Measurements from ENCODE around the gene GAL3ST2.
"Not testable (repeated sequence)": the region's sequence is repeated elsewhere in the genome, so short reads cannot be mapped to it uniquely, and the experiment has no call there.

GAL3ST2 gene

DNA sequence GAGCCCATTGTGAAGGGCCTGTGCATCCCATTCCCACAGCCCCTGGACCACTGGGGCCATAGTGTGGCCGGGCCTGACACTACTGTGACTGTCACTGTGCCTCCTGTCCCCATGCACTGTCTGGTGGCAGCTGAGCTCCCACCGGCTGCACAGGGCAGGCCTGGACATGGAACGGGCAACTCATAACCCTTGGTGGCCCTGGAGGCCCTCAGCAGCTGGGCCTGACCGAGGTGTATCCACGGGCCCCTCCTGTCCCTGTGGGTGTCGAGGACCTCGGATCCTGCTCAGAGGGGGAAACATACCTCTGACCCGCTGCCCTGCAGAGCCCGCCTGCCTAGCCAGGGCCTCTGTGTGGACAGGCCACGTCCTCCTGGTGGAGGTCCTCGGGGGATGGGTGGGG is 7.8 kb upstream of the GAL3ST2 start:
- no peak for DNase-seq (ENCODE audit: low spot score)

- DNase-seq (ENCODE audit: low spot score), result no peak
Observed at GRCh38 chr2:241769819-241770184, 6.8 kb upstream of the GAL3ST2 start.

DNA sequence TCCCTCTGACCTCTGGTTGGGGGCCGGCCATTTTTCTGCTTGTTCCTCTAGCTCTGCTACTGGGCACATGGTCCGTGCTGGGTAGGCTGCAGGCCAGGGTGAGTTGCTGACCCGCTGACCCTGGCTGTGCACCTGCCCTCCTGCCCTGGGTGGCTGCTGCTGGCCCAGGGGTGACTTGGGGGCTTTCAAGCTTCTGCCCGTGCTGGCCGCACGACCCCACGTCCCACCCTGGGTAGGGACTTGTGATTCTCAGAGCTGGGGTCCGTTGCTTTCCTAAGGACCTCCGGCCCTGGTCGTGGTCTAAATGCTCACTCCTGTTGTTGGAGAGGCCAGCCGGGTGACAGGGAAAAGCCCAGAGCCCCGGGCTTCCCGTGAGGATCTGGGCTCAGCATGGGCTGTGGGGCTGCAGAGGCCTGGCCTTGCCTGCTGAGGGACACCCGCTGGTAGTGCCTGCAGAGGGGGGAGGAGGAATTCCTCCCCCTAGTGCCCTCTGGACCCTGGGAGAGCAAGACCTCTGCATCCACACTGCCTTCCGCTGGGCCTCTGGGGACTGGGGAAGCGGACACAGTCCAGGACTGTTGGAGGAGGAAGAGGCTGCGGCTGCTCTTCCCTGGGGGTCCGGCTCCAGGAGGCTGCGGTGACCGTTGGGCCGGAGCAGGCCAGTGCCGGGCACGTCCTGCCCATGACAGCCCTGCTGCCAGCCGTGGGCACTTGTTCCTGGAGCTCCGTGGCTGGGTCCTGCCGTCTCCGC is 6.3 kb upstream of the GAL3ST2 start:
- DNase-seq (ENCODE audit: low spot score), result no peak

GRCh38 chr2:241770936-241771285 is 5.7 kb upstream of the GAL3ST2 start:
- DNase-seq (ENCODE audit: low spot score), result no peak

DNA sequence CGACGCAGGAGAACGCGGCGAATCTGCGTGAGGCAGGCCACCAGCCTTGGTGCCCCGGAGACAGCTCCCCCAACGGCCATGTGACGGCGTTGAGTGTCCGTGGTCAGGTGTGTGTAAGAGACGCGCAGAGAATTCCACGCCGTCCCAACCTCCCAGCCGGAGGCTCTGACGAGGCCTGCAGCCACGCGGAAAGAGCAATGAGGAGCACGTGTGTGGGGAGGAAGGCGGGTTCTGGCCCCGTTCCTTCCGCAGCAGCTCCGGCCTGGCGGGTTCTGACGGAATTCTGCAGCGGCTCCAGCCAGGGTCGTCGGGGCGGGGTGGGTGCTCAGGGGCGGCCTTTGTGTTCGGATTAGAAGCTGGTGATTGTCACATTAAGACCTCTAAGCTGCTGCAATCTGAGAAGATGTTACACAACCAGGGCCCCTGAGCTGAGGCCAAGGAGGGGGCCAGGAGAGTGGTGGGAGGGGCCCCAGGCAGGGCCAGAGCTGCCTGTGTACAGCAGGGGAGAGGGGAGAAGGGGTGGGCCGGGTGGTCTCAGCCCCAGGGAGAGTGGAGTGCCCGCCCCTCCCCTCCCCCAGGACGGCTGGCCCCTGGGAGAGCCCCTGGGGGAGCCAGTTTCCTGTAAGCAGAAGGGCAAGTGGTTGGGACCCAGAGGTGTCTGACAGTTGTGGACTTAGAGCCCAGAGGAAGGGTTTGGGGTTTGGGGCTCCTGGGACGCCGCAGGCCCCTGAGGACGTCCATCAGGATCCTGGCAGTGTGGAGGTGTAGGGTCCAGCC is 5.1 kb upstream of the GAL3ST2 start:
- DNase-seq (ENCODE audit: low spot score), result no peak

GRCh38 chr2:241772063-241772499 is 4.5 kb upstream of the GAL3ST2 start:
- DNase-seq (ENCODE audit: low spot score), result no peak

GRCh38 chr2:241773511-241774418 is 2.9 kb upstream of the GAL3ST2 start:
- no peak for DNase-seq (ENCODE audit: low spot score)

GRCh38 chr2:241774419-241775222 is 2.0 kb upstream of the GAL3ST2 start:
- no peak for DNase-seq (ENCODE audit: low spot score)

- DNase-seq (ENCODE audit: low spot score), result no peak
Observed at GRCh38 chr2:241775223-241776177, 1.1 kb upstream of the GAL3ST2 start.

DNA sequence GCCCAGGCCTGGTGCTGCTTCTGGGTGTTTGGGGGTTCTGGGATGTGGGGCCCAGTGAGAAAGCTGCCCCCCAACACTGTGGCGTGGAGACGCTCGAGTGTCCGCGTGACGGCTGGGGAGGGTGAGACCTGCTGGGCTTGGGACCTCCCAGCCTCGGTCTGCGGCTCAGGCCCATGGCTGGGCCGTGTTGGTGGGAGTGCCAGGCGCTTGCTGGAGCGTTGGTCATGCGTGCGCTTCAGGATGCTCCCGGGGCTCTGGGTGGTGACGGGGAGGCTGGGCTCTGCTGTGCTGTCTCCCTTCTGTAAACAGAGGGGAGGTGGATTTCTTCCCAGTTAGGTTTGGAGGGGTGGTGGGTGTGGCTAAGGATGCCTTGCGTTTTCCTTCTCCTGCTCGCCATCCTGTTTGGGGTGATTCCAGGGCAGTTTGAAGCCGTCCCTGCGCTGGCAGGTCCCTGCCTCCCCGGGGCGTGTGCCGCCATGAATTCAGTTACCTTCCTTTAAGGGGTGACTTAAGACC is 606 bp downstream of the GAL3ST2 start:
- no peak for DNase-seq (ENCODE audit: low spot score)

GRCh38 chr2:241777686-241778627 is 1.3 kb downstream of the GAL3ST2 start:
- DNase-seq (ENCODE audit: low spot score), result no peak

DNA sequence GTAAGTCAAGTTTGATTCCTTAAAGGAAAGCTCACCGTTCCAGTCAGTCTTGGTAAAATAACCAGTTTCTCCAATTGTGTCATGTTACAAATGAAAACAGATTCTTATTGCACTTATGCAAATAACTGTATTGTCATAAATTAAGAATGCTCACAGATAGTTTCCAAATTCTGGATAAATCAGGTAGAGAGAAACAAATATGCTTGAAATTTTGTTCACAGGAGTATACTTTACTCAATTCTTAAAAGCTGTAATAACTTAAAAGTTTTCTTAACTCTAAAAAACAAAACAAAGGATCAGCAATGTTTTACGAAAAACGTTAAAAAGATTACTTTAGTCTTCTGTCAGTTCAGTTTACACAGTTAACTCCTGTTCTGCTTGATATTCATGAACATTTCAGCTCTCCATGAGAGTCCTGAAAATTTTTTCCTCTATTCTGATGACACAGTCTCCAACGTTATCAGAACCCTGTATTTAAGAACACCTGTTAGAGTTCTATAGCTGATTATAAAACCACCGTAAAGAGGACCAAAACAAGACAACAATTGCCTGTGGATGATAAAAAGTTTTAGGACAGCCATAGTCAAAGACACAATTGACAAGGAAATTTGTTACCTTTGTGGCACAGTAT is 4.4 kb downstream of the GAL3ST2 start:
- no peak for DNase-seq (ENCODE audit: low spot score)

GRCh38 chr2:241782053-241782452 is 5.4 kb downstream of the GAL3ST2 start:
- not testable (repeated sequence) for DNase-seq (ENCODE audit: low spot score)

DNA sequence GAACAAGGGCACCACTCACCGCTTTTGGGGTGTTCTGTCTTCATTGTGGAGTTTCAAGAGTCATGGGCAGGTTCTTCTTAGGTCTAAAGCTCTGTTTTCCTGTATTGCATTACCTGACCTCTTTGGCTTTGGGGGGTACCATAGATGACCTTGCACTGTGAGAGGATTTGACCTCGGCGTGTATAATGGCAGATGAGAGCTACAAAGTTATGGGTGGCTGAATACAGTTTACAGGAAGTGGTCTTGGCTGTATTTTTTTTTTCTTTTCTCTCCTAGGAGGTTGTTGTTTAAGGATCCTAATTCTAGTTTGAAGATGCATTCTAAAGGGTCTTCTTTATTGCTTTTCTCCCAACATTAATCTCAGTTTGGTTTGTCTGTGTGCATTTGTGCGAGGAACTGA is 11.5 kb downstream of the GAL3ST2 start:
- DNase-seq (ENCODE audit: low spot score), result no peak

DNA sequence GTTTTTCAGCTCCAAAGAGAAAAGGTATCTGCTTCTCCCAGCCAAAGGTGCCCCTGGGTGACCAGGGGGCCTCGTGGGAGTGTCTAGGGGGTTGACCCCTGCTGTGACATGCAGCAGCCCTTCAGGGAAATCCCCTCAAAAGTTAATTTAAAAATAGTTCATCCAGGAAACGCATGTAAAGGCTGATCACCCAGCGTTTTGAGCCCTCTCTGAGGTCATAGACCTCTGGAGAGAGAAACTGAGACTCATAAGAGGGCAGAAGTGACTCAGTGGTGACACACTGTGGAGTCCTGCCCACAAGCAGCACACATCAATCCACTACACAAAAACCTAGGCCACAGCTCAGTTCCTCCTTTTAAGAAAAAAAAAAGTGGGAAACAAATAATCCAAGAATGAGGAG is 11.9 kb downstream of the GAL3ST2 start:
- DNase-seq (ENCODE audit: low spot score), result no peak

GRCh38 chr2:241791385-241791784 is 14.8 kb downstream of the GAL3ST2 start:
- not testable (repeated sequence) for DNase-seq (ENCODE audit: low spot score)

DNA sequence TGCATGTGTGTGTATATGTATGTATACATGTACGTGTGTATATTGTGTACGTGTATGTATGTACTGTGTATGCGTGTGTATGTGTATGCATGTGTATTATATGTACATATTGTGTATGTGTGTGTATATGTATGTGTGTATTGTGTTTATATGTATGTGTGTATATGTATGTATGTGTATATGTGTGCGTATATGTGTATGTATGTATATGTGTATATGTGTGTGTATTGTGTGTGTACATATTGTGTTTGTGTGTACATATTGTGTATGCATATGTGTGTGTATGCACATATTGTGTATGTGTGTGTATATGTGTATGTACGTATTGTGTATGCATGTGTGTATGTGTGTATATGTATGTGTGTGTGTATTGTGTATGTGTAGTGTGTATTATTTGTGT is 16.8 kb downstream of the GAL3ST2 start:
- no peak for DNase-seq (ENCODE audit: low spot score)

GRCh38 chr2:241794250-241794823 is 17.7 kb downstream of the GAL3ST2 start:
- no peak for DNase-seq (ENCODE audit: low spot score)

Data from cerebellar cortex (tissue), 1 donor.